HG03097 (cell line): ENCODE results near the gene HIGD1B.
"Not testable (repeated sequence)": the region's sequence is repeated elsewhere in the genome, so short reads cannot be mapped to it uniquely, and the experiment has no call there.

Experiments
- ATAC-seq: cut with Tn5 transposase; IDR thresholded peaks from one replicate; pipeline ENCODE4 v1.9.1; 2021; ENCODE audit not compliant: unreplicated experiment, low FRiP score

The HIGD1B gene

GRCh38 chr17:44847586-44847985 is at the start of gene HIGD1B:
Gene HIGD1B (plus strand): TSS chr17:44847883. CDS start chr17:44848153, 270 bp downstream.
- no peak for ATAC-seq

- no peak for ATAC-seq
Observed at GRCh38 chr17:44798356-44798755, 49.3 kb upstream of the HIGD1B start.

- no peak for ATAC-seq
Observed at GRCh38 chr17:44801880-44802279, 45.8 kb upstream of the HIGD1B start.

DNA sequence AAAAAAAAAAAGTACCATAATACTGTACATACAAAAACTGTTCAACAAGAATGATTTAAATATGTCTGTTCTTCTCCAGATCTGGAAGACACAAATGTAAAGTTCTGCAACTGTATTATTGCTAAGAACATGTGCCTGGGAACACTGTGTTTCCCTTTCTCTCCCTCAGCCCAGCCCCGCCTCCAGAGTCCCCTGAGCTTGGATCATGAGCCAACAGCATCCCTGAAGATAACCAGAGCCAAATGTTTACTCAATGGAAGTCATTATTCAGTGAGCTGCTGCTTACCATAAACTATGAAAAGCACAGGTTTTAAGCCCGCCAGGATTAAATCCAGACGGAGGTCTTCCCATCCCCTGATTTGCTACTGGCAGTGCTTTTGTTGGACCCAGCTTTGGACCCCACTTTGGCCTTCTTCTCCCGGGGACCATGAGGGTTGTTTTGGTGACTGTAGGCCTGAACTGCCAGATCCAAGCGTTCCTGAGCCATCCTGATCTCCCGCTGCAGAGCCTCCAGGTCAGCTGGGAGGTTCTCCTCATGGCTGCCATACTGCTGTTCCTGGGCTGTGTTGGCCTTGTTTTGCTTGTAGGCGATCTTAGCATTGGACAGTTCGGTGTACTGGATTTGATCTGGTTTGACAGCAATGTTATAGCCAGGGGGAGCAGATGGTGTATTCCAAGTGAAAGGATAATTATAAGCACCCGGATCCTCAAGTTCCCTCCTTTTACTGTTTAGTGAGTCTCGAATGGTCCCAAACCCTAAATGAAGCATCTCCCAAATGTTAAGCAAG is 43.2 kb upstream of the HIGD1B start:
- no peak for ATAC-seq

DNA sequence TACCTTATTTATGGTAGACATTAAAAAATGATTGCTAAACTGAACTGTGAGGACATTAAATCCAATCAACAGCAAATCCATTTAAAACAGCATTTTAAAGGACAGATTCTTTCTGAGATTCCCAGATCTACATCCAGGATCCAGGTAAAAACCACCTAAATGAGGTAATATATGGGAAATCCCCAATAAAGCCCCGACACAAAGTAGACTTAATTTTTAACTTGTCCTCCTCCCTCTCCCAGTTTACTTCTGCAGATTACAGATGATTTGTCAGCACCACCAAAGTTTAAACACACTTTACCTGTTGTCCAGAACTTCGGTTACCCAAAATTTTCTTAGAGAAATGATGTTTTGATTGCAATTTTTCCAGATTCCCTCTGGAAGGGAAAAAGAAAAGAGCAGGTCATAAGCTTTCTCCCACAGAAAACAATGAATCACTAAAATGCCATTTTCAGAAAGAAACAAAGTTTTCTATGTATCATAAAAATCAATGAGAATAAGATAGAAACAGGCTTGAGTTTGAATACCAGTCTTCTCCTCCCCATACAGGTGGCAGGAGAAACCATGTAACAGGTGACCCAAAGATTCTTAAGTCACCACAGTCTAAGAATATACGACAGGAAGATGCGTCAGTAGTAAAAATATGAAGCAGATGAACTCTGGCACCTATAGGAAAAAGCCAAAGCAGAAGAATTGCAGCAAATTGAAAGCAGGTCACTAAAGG is 40.4 kb upstream of the HIGD1B start:
- ATAC-seq, result no peak

DNA sequence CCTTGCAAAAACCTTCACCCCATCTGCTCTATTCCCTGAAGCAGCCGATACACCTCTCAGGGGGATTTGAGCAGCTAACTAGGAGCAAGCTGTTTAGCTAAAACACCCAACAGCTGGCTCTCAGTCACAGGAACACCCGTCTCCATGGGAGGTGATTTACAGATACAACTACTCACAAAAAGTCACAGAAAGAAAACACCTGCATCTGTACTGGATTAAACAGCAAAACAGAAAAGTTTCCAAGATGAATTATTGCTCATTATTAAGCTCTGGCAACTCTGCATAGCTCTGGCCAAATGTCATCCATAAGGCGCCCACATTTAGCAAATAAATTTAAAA is 39.9 kb upstream of the HIGD1B start:
- ATAC-seq, result no peak

GRCh38 chr17:44808156-44808555 is 39.5 kb upstream of the HIGD1B start:
- ATAC-seq, result no peak

GRCh38 chr17:44808656-44809388 is 38.9 kb upstream of the HIGD1B start:
- not testable (repeated sequence) for ATAC-seq

DNA sequence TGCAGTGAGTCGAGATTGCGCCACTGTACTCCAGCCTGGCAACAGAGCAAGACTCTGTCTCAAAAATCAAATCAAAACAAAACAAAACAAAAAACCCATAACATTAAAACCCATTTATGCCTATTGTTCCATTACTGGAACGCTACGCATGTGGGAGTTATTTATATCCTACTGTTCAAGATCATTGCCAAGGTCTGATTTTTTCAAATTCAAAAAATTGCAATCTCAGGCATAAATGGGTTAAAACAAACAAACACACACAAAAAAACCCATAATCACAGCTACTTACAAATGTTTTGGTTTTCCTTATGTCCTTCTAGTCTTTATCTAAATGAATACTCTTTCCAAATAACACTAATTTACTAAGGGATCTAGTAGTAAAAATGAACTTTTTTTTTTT is 35.4 kb upstream of the HIGD1B start:
- no peak for ATAC-seq

DNA sequence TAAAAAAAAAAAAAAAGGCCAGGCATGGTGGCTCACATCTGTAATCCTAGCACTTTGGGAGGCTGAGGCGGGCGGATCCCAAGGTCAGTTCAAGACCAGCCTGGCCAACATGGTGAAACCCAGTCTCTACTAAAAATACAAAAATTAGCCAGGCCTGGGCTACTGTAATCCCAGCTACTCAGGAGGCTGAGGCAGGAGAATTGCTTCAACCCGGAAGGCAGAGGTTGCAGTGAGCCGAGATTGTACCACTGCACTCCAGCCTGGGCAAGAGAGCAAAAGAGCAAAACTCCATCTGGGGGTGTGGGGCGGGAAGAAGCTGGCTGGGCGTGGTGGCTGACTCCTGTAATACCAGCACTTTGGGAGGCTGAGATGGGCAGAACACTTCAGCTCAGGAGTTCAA is 29.2 kb upstream of the HIGD1B start:
- ATAC-seq, result not testable (repeated sequence)

DNA sequence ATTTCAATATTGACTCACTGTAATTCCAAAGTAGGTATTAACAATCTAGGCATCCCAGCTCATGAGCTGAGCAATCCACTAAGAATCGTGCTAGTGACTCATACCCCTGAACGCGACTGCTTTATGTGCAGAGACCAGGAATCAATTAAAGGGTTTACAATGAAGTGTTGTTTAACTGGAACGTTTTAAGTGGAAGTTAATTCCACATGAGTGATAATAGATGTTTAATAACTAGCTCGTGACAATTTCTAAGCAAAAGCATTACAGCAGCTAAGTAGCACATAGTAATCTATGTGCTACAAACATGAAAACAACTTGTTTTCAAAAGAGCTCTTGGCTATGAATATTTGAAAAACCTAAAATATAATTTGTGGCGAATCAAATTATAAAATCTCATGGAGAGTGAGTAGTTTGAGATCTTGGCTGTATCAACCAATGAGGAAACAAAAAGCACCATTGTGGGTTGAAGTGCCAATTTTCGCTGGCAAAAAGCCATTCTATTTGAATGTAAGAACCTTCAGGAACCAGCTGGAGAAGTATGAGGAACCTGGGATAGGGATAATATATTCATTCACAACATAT is 27.0 kb upstream of the HIGD1B start:
- no peak for ATAC-seq

DNA sequence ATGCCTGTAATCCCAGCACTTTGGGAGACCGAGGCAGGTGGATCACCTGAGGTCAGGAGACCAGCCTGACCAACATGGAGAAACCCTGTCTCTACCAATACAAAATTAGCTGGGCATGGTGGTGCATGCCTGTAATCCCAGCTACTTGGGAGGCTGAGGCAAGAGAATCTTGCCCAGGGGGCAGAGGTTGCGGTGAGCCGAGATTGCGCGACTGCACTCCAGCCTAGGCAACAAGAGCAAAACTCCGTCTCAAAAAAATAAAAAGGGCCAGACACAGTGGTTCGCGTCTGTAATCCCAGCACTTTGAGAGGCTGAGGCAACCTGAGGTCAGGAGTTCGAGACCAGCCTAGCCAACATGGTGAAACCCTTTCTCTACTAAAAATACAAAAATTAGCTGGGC is 22.4 kb upstream of the HIGD1B start:
- not testable (repeated sequence) for ATAC-seq

DNA sequence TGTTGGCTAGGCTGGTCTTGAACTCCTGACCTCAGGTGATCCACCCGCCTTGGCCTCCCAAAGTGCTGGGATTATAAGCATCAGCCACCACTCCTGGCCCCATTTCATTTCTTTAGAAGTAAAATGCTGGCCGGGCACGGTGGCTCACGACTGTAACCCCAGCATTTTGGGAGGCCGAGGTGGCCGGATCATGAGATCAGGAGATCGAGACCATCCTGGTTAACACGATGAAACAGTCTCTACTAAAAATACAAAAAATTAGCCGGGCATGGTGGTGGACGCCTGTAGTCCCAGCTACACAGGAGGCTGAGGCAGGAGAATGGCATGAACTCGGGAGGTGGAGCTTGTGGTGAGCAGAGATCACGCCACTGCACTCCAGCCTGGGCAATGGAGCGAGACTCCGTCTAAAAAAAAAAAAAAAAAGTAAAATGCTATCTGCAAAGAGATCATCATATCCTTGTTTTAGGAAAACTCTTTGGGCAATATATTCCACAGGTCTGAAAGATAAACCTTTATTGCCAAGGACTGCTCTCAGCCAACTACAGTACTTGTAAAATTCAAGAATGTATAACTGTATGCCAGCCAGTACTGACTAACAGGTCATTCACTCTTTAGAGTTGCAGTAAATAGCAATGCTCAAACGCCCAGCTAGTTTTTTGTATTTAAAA is 21.4 kb upstream of the HIGD1B start:
- no peak for ATAC-seq

DNA sequence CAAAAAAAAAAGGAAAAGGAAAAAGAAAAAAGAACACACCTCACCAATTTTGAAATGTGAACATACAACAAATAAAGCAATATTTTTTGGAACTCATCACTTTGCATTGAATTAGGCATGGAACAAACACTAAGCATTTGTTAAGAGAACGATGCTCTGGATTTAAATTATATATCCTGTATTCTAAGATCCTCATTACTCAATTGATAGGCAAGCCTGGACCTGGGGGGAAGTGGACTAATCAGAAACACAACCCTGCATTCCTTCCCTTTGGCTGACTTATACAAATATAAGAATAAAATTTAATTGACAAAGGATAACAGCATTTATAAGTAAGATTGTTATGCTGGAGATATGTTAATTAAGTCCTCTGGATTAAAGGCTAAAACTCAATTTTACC is 19.8 kb upstream of the HIGD1B start:
- ATAC-seq, result no peak

GRCh38 chr17:44828919-44829522 is 18.7 kb upstream of the HIGD1B start:
- no peak for ATAC-seq

- no peak for ATAC-seq
Observed at GRCh38 chr17:44829523-44830358, 17.9 kb upstream of the HIGD1B start, which contains the start of gene GJC1. Gene GJC1 (minus strand): TSS chr17:44830287. CDS start chr17:44805817, 24,470 bp downstream.

GRCh38 chr17:44830359-44831288 is 17.1 kb upstream of the HIGD1B start:
- no peak for ATAC-seq

- ATAC-seq, result no peak
Observed at GRCh38 chr17:44831371-44831770, 16.3 kb upstream of the HIGD1B start.
